ENCODE measurements around the gene EGF.

Gene EGF

GRCh38 chr4:109996526-109996925 lies 83.8 kb downstream of the EGF start:
- no peak for DNase-seq (ENCODE audit: low read depth)

GRCh38 chr4:109998867-109999584 lies 86.3 kb downstream of the EGF start:
- DNase-seq (ENCODE audit: low read depth) = no peak

GRCh38 chr4:109999585-109999912 lies 86.9 kb downstream of the EGF start:
- no peak for DNase-seq (ENCODE audit: low read depth)

- no peak for DNase-seq (ENCODE audit: low read depth)
Measured at GRCh38 chr4:110002326-110002725, 89.6 kb downstream of the EGF start.

- DNase-seq (ENCODE audit: low read depth) = no peak
Measured at GRCh38 chr4:110003401-110004187, 90.9 kb downstream of the EGF start.

GRCh38 chr4:110004556-110004955 lies 91.9 kb downstream of the EGF start:
- DNase-seq (ENCODE audit: low read depth) = no peak

GRCh38 chr4:110005461-110006056 lies 92.9 kb downstream of the EGF start:
- no peak for DNase-seq (ENCODE audit: low read depth)

- no peak for DNase-seq (ENCODE audit: low read depth)
Measured at GRCh38 chr4:110007217-110007616, 94.5 kb downstream of the EGF start.

GRCh38 chr4:110008540-110008939 lies 95.9 kb downstream of the EGF start:
- no peak for DNase-seq (ENCODE audit: low read depth)

- no peak for DNase-seq (ENCODE audit: low read depth)
Measured at GRCh38 chr4:110009550-110009949, 96.9 kb downstream of the EGF start.

GRCh38 chr4:110010797-110011196 lies 98.1 kb downstream of the EGF start:
- no peak for DNase-seq (ENCODE audit: low read depth)

GRCh38 chr4:110012917-110013316 lies 100.2 kb downstream of the EGF start:
- DNase-seq (ENCODE audit: low read depth) = no peak

GRCh38 chr4:110014233-110014632 lies 101.5 kb downstream of the EGF start:
- no peak for DNase-seq (ENCODE audit: low read depth)

GRCh38 chr4:110019153-110019552 lies 106.5 kb downstream of the EGF start:
- no peak for DNase-seq (ENCODE audit: low read depth)

- DNase-seq (ENCODE audit: low read depth) = peak; percentile 8
Measured at GRCh38 chr4:110020139-110020538, 107.5 kb downstream of the EGF start.

GRCh38 chr4:110020646-110021443 lies 108.2 kb downstream of the EGF start:
- DNase-seq (ENCODE audit: low read depth) = no peak

GRCh38 chr4:110022457-110022856 lies 109.8 kb downstream of the EGF start:
- DNase-seq (ENCODE audit: low read depth) = no peak

GRCh38 chr4:110025056-110025455 lies 112.4 kb downstream of the EGF start:
- no peak for DNase-seq (ENCODE audit: low read depth)

GRCh38 chr4:110025718-110026117 lies 113.0 kb downstream of the EGF start:
- no peak for DNase-seq (ENCODE audit: low read depth)

- no peak for DNase-seq (ENCODE audit: low read depth)
Measured at GRCh38 chr4:110032603-110033002, 119.9 kb downstream of the EGF start.

GRCh38 chr4:110033355-110034025 lies 120.8 kb downstream of the EGF start:
- DNase-seq (ENCODE audit: low read depth) = no peak

GRCh38 chr4:110034026-110034393 lies 121.3 kb downstream of the EGF start:
- no peak for DNase-seq (ENCODE audit: low read depth)
